GM13977 (cell line): ENCODE measurements around the gene TMEM100.

ENCODE experiments used
- DNase-seq: peaks from one replicate; pipeline ENCODE4 v3.0.0; 2012; ENCODE audit warnings: low spot score
- CTCF ChIP-seq: IDR thresholded peaks from 2 replicates; pipeline ENCODE4 v1.5.1; 2012; ENCODE audit warnings: mild to moderate bottlenecking, control low read depth; ENCODE audit not compliant: insufficient read depth; ENCODE audit errors: extremely low read depth, missing control alignments
- in situ Hi-C: fragments of 300-500 bp; cut with MboI; formaldehyde crosslinking; loops from one replicate; pipeline ENCODE4 v1.12.0; 2022; ENCODE audit warnings: low sequenced_read_pairs, low pct_unique_long_range_greater_than_20kb, mixed read lengths, inconsistent platforms; ENCODE audit not compliant: unreplicated experiment

Gene TMEM100

GRCh38 chr17:55704401-55704800 is 18.3 kb downstream of the TMEM100 start:
- no peak for TF ChIP-seq CTCF
- no peak for DNase-seq
- in situ Hi-C loops: no loop called here

GRCh38 chr17:55702150-55702549 is 20.5 kb downstream of the TMEM100 start:
- in situ Hi-C loops: no loop called here
- TF ChIP-seq CTCF: no peak
- DNase-seq: no peak

GRCh38 chr17:55699181-55699860 is 23.3 kb downstream of the TMEM100 start:
- DNase-seq: no peak
- in situ Hi-C loops: no loop called here
- no peak for TF ChIP-seq CTCF

- in situ Hi-C loops: no loop called here
- no peak for DNase-seq
- no peak for TF ChIP-seq CTCF
These were observed 28.3 kb downstream of the TMEM100 start for GRCh38 chr17:55694286-55694910.

- DNase-seq: no peak
- in situ Hi-C loops: no loop called here
- no peak for TF ChIP-seq CTCF
These were observed 29.1 kb downstream of the TMEM100 start for GRCh38 chr17:55693254-55694216.

GRCh38 chr17:55692276-55692675 is 30.4 kb downstream of the TMEM100 start:
- DNase-seq: no peak
- TF ChIP-seq CTCF: no peak
- in situ Hi-C loops: no loop called here
